T-helper 1 cell (primary cell): ENCODE data around the gene MAB21L2.
"Not testable (repeated sequence)": the region's sequence is repeated elsewhere in the genome, so short reads cannot be mapped to it uniquely, and the experiment has no call there.

Experiments
- DNase-seq, 5 donors: peaks; one replicate each; pipeline ENCODE4 v3.0.0-alpha.2; 2012 to 2020
- total RNA-seq, 4 donors: gene quantifications; one replicate each; lab custom pipeline; 2026; lab: John Stamatoyannopoulos, UW

MAB21L2 gene
- 0 reads per million in 4 donors for total RNA-seq

DNA sequence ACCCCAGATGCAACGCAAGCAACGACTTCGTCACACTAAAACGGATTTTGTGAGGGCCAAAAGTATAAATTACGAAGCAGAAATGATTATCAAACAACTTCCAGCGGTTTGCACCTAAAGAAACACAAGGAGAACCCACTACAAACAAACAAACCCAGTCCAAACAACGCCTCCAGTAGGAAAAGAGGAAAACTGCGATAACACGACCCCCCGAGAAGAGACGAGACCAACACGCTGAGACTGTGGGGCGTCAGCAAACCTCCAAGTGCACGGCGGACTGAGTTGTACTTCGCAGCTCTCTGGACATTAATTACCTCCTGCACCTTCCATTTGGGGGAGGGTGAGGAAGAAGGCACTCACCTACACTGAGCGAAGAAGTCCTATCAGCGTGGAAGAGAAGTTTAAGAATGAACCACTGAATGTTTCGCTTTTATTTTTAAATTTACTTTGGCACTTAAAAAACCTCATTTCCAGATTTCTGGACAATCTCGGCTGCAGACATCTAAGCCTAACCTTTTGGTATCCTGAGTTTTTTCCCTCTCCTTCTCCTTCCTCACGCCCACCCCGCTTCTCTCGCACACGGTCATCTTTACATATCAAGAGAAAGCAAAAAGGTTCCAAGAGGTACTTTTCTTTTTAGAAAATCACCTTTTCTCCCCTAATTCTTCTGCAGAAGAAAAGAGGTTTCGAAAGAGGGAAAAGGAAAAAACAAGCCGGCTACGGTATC lies at the start of gene MAB21L2:
Gene MAB21L2 (plus strand): TSS at position 6 of the 727 bp plus-strand sequence. CDS start 879 bp downstream, outside the sequence.
- no peak for DNase-seq

DNA sequence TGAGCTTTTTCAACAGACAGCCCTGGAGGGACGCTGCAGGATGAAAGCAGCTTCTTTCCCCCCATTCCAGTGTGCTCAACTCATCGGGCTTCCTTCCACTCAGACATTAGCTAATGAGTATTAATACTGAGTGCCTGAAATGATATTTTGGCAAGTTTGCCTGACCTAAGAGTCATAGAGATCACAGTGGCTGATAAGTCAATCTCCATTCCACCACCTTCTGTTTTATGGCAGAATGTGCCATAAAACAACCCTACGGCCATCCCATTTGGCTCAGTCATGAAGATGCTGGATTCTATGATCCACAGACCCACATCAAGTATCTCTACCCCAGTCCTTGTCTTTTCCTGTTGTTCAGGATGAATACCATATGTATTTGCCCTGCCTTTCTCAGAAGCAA lies 48.3 kb upstream of the MAB21L2 start:
- DNase-seq = no peak

DNA sequence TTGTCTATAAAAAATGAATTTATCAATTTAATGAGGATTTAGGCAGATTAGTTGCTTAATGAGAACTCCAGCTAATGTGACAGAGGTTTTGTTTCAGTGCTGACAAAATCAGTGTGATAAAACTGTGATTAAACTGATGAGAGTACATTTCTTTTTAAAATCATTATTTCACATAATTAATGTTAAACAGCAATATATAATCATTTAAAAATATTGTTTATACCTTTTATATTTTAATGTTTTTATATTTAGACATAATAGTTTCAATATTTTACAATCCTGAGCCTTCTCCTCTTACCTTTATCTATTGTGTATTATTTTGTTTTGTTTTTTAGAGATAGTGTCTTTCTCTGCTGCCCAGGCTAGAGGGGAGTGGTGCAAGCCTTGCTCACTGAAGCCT lies 47.1 kb upstream of the MAB21L2 start:
- DNase-seq = no peak

DNA sequence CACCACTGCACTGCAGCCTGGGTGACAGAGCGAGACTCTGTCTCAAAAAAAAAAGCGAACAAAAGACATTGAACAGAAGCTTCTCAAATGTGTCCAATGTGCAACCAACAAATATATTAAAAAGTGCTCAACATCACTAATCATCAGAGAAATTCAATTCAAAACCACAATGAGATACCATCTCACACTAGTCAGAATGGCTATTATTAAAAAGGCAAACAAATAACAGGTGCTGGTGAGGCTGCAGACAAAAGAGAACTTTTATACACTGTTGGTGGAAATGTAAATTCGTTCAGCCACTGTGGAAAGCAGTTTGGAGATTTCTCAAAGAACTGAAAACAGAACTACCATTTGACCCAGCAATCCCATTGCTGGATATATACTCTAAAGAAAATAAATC lies 44.0 kb upstream of the MAB21L2 start:
- DNase-seq = not testable (repeated sequence)

DNA sequence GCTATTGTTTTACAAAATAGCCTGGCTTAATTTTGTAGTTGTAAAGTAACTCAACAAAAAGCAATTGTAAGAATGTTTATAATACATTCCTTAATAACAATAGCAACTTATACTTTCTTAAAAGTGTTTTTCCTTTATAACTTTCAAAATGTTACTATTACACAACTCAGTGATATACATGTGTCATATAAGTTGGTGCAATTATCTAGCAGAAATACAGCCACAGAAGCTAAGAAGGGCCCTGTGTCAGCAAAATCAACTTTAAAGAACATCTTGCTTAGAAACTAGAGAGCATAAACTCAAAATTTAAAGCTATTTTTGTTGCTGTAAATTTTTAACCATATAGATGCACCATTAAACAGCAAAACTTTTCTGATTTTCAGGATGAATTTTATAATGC lies 41.4 kb upstream of the MAB21L2 start:
- no peak for DNase-seq

DNA sequence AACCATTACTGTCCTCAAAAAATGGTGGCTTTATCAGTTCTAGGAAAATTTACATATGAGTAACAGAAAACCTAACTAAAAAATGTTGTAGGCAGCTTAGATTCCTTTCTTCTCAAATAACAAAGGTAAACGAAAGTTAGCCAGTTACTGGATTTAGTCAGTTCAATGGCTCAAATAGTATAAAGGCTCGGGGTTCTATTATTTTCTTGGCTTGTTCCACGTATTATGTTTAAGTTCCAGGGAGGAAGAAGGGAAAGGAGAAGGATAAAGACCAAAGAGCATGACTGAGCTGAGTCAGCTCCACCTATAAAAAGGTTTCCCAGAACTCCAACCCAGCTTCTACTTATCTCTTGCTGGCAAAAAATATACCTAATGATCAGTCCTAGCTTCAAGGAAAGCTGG lies 41.0 kb upstream of the MAB21L2 start:
- no peak for DNase-seq

DNA sequence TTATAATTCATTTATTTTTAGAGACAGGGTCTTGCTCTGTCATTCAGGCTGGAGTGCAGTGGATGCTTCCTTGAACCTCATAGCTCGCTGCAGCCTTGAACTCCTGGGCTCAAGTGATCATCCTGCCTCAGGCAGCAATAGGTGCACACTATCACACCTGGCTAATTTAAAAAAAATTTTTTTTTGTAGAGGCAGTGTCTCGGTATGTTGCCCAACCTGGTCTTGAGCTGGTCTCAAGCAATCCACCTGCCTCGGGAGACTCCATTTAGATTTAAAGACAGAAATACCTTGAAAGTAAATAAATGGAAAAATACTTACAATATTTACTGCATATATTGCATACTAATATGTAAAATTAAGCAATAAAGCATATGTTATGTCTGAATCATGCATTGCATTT lies 40.3 kb upstream of the MAB21L2 start:
- DNase-seq = no peak

DNA sequence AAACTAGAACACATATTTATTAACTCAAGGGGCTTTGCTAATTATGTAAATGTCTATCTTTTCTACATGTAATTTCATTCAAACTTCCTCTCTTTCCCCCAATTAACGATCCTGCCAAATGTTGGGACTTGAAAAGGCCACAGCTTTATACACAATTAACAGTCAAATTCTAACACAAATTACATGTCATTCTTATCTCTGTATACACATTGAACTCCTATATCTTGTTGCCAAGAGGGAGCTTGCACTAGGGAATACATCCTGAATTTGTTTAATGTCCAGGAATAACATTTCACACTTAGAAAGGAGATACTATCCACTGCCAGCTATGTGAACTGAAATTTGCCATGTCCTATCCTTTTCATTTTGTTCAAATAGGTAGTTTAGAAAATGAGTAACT lies 38.9 kb upstream of the MAB21L2 start:
- DNase-seq = no peak

DNA sequence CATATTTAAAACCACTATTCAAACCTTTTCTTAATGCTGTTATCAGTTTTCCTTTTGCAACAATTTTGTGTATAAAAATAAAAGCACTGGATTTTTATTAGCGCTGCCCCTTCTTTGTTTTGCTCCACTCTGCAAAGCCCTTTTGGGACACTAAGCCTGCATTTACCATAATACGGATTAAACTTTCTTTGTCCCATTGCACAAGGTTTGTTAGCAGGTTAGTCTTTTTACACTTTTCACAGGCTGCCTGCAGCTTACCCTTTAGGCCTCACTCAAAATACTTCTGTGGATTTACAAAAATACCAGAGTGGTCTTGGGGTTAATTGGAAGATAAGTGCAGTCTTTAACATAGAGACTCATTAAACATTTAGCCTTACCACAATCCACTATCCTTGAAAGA lies 35.7 kb upstream of the MAB21L2 start:
- DNase-seq = no peak

DNA sequence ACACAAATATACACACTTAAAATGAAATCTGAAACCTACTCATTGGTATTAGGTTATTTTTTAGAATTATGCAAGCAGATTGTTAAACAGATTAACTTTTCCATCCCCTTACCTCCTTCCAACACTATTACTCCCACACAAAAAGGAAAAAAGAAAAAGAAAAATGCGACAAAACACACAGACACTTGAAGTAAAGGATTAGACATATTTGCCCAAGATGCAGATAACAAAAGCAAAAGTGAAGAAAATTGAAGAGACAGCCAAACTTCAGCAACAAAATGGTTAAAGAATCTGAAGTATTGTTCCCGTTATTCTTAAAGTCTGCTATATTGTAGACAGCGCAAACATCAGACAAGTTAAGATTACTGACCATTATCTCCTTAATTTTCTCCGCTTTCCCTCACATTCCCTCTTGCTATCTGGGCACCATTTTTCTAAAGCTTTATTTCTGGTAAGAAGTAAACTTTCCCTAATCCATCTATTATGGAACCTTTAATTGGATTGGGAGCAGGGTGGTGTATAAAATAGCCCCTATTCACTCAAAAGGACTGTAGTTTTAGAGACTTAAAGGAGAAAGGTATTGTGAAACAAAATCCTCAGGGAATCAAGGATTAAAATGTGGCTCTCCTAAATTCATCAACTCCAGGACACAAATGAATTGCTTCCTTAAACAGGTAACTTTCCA lies 34.7 kb upstream of the MAB21L2 start:
- no peak for DNase-seq

DNA sequence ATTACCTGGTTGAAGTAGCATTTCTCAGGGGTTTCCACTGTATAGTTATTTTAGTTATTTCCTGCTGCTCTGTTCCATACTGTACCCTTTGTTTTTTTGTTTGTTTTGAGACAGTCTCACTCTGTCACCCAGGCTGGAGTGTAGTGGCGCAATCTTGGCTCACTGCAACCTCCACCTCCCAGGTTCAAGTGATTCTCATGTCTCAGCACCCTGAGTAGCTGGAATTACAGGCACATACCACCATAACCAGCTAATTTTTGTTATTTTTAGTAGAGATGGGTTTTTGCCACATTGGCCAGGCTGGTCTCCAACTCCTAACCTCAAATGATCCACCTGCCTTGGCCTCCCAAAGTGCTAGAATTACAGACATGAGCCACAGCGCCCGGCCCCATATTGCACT lies 24.1 kb upstream of the MAB21L2 start:
- not testable (repeated sequence) for DNase-seq

DNA sequence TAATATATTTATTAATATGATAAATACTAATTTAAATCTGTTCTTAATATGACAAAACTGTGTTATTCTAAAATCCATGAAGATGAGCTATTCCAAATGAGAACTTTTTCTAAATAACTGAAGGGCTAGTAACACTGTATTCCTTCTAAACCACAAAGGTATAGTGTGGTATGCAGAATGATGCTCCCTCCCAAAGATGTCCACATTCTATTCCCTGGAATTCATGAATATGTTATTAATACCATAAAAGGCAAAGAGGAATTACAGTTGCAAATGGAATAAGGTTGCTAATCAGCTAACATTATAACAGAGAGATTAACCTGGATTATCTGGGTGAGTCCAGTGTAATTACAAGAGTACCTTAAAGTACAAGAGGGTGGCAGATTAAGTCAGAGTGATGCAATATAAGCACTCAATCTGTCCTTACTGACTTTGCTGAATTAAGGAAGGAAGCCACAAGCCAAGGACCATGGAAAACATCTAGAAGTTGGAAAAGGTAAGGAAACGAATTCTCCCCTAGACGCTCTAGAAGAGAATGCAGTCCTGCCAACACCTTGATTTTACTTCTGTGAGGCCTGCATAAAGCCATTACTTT lies 20.7 kb upstream of the MAB21L2 start:
- DNase-seq = no peak

DNA sequence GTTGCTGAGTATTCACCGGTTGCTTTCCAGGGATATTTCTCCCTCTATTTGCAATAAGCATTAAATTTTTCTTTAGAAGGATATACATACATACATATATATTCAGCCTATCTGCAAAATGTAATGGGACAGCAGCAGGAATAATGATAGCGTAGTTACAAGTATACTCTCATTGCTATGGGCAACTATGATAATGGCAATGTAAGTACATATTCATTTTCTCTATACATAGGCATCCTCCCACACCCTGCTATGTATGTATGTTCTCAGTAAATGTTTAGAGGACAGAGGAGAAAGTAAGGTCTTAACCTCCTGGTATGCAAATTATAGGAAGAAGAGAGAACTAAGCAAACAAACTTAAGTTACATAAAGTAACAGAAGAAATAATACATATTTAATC lies 19.7 kb upstream of the MAB21L2 start:
- no peak for DNase-seq

DNA sequence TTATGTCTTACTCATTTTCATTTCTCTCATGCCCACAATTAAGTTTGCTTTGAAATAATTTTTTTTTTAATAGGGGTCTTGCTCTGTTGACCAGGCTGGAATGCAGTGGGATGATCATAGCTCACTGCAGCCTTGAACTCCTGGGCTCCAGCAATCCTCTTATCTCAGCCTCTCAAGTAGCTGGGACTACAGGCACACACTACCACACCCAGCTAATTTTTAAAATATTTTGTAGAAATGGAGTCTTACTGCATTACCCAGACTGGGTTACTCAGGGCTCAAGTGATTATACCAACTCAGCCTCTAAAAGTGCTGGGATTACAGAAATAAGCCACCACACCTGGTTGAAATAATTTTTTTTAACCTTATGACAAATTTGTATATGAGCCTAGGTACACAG lies 19.2 kb upstream of the MAB21L2 start:
- no peak for DNase-seq

DNA sequence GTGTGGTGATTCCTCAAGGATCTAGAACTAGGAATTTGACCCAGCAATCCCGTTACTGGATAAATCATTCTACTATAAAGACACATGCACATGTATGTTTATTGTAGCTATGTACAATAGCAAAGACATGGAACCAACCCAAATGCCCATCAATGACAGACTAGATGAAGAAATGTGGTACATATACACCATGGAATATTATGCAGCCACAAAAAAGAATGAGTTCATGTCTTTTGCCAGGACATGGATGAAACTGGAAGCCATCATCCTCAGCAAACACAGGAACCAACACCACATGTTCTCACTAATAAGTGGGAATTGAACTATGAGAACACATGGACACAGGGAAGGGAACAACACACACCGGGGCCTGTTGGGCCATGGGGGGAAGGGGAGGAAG lies 17.0 kb upstream of the MAB21L2 start:
- not testable (repeated sequence) for DNase-seq

DNA sequence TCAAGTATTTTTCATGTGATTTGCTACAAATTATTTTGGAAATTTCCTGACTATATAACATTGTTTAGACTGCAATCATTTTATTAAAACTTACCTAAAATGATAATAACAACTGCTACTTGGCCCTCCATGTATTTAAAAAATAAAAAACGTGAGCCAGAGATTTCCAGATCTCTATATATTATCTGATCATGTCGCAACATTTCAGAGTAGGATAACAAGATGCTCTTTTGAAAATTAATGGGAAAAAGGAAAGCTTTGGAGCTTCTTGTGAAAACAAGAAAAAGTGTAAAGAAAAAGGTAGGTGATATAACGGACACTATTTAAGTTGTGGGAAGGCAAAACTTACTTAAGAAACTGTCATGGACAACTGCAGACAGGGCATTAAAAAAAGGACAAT lies 14.9 kb upstream of the MAB21L2 start:
- DNase-seq = no peak

DNA sequence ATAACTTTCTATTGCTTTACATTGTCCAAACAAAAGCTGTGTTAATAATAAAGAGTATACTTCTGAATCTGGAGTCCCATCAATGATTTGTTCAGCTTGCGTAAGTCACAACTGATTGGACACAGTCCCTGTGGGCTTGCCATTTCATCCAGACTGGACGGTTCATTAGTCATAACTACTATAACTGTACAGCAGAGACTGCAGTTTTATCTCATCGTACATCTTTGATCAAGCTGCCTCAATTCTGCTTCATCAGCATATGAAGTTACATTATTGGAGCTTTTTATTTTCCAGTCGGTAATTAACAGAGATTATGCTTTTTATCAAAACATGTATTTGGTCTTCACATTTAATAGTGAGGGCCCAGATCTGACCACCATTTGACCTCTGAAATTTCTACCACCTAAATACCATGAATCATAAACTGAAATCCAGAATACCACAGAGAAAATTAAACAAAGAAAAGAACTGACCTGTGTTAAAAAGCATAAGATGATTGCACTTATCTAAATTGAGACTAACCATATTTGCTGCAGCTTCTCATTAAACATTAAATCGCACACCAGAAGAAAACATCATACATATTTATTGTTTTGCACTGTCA lies 12.5 kb upstream of the MAB21L2 start:
- no peak for DNase-seq

DNA sequence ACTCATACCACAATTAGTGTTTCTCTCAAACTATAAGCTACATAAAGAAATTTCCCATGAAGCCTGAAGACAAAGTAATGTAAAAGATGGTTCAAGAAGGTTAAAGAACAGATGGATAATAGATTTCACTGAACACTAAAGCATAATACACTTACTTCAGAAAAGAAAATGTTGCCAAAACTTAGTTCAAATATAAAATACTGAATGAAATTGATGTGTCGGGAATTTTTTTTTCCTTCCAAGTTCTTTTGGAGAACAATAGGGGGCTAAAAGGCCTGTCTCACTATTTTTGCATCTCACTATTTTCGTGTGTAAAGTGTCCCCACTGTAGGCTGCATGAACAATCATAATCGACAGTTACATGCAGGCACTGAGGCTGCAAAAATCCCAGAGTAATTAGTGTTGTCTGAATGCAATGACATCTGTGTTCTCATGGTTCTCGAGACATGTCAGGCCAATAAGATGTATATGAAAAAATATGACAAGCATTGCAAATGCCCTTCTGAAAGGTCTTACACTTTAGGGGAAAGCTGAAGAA lies 11.9 kb upstream of the MAB21L2 start:
- DNase-seq = no peak

DNA sequence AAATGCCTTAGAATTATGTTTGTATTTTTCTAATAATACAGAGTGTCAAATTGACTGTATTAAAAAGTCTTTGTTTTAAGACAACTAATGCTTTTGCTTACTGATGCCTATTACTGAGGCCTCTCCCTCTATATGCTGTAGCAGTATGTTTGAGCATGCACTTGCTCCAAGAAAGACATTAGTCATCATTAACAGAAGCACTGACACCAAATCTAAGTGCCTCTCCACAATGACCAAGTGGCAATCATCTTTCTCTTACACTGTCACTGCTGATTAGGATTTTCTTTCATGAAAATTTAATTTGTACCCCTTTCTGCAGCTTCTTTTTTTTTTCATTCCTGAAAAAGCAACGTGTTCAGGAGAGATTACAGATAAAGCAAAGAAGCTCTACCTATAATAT lies 11.1 kb upstream of the MAB21L2 start:
- no peak for DNase-seq

DNA sequence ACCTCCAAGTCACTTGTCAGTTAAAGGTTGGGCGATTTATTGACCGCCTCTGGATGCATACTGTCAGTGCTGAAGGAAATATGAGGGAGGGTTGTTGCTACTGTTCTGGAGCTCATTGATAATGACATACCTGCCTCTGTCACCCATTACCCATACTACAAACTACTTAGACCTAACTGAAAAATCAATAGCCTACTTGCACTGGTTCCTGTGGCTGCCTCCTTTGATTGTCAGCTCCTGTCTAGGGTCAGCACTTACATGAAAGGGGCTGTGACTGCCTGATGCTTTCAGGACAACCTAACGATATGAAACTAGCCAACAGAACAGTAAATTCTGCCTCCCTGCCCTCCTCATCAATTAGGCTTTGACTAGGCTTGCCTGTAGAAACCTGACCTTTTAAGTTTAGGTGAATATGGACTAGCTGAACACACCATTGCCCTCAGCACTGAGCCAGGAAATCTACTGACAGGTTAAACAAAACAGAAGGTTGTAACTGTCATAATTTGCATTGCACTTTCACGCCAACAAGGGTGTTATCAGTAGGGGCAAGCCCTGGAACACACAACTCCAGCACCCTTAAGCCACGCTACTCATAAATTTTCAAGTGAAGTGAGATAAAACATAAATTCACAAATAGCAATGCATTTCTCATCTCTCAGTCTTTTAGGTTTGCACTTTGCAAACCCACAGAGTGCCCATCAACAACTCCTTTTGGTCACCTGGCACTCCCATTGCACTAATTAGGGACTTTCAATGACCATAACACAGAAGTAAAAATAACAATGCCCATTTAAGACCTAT lies 9.0 kb upstream of the MAB21L2 start:
- no peak for DNase-seq

DNA sequence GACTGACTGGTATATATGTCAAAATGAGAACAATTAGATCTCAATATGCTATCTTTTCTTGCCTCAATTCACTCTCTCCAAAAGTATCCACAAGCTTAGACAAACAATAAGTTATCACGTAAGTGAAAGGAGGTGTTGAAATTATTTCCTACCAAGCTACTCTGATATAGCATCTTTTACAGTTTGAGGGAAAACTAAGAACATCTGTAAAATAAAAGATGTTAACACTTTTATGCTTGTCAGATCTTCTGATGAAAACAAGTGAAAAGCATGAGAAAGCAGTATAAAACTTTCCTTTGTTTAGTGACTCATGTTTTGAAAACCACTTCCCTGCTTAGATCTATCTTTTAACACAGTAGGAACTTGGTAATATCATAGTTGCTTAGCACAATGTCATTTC lies 8.4 kb upstream of the MAB21L2 start:
- DNase-seq = no peak

DNA sequence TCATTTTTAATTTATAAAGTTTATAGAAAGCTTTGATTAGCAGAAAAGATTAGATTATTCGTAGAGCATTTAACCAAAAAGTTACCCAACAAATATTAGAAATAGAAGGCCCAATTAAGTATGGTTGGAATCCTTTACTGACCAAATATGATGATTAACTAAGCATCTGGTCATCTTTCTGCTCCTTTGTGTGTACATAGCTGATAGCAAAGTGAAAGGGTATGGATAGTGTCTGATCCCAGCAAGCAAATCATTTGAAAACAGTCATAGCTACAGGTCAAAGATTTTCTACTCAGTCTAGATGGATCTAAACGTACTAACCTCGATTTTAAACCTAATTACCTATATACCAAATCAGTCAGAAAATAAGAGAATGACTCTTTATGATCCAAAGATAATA lies 7.3 kb upstream of the MAB21L2 start:
- no peak for DNase-seq

DNA sequence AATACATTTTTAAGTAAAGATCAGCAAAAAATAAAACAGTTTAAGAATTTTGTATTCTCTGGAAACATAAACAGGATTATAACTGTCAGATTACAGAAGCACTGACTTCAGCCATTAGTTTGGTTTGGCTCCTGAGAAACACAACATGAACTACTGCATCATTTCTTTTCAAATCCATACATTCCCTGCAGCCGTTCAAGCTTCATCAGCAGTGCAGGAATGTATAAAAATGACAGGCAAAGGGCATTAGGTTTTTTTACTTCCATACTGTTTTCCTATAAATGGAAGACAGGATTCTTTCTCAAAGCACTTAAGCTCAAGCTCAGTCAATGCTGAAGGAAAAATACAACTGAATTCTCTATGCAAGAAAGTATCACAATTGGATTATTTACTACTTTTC lies 4.2 kb upstream of the MAB21L2 start:
- DNase-seq = no peak
